GM19193 (cell line): Measurements from ENCODE around the gene SLC25A51.

Experiments
- POLR2A ChIP-seq: IDR thresholded peaks from 4 replicates; pipeline ENCODE4 v1.6.1; 2011; ENCODE audit not compliant: insufficient read depth, insufficient read length; ENCODE audit errors: extremely low read depth

The SLC25A51 gene

DNA sequence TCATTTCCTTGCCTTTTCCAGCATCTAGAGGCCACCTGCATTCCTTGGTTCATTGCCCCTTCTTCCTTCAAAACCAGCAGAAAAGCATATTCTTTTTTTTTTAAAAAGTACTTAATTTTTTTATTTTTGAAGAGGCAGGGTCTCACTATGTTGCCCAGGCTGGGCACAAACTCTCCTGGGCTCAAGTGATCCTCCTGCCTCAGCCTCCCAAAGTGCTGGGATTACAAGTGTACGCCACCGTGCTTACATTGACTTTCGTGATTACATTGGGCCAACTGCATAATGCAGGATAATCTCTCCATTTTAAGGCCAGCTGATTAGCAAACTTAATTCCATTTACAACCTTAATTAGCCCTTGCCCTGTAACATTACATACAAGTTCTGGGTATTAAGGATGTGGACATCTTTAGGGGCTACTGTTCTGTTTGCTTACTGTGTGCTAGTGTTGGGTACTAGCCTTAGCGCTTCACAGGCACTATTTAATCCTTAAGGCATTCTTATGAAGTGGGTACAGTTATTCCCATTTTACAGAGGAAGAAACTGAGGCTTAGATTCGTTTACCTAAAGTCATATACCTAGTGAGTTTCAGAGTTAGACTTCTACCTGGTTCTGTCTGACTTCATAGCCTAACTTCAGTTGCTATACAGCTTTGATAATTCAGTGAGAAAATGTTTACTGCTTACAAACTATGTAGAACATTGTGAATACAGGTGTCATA is 33.7 kb downstream of the SLC25A51 start:
- TF ChIP-seq POLR2A: no peak

DNA sequence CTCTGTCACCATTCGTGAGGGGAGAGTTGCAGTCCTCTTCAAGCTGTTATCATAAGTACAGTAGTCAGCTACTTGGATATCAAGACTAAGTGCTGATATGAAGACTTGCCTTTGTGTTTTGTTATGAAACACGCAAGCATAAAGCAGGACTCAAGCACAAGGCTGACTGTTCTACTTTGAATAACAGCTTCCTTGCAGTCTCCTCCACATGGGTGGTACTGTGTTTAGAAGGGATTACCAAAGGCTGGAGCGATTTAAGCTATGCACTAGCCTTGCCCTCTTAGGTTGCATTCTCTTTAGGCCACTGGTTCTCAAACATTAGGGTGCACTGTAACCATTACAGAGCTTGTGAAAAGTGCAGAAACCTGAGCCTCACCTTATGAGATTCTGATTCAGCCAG is 41.4 kb downstream of the SLC25A51 start:
- TF ChIP-seq POLR2A: no peak

DNA sequence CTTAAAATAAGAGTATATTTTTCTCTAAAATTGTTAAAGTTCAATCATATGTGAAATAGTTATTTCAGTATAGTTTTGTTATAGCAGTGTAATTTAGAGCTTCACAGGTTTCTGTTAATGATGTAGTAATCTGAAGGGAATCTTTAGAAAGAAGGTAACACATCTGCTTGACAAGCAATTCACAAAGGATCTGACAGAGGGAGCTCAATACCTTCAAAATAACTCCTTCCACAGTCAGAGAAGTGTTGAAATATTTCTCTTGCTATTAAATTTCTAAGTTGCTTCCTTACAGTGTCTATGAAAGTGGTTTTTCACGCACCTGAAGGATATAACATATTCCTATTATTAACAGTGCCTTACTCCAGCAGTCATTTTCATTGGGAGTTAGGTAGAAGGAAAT is 44.9 kb downstream of the SLC25A51 start:
- no peak for TF ChIP-seq POLR2A

DNA sequence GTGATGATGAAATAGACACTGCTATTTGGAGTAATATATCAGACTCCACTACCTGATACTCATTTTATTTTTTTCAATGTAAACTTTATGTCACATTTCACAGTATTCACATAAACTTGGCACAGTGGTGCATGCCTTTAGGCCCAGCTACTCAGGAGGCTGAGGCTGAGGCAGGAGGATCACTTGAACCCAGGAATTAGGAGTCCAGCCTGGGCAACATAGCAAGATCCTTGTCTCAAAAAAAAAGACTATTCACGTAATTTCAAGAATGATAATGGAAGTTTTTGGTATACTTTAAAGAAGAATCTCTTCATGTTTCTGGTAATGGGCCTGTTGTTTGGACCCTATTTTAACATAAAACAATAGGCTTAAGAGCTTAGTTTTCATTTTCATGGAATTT is 47.4 kb downstream of the SLC25A51 start:
- no peak for TF ChIP-seq POLR2A

DNA sequence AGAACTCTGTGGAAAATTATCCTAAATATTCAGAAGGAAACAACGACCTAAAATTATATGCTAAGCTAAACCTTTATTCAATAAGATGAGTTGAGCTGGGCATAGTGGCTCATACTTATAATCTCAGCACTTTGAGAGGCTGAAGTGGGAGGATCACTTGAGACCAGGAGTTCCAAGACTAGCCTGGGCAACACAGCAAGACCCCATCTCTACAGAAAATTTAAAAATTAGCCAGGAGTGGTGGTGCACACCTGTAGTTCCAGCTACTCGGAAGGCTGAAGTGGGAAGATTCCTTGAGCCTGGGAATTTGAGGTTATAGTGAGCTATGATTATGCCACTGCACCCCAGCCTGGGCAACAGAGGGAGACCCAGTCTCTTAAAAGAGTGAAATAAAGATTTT is 51.7 kb downstream of the SLC25A51 start:
- TF ChIP-seq POLR2A: no peak

DNA sequence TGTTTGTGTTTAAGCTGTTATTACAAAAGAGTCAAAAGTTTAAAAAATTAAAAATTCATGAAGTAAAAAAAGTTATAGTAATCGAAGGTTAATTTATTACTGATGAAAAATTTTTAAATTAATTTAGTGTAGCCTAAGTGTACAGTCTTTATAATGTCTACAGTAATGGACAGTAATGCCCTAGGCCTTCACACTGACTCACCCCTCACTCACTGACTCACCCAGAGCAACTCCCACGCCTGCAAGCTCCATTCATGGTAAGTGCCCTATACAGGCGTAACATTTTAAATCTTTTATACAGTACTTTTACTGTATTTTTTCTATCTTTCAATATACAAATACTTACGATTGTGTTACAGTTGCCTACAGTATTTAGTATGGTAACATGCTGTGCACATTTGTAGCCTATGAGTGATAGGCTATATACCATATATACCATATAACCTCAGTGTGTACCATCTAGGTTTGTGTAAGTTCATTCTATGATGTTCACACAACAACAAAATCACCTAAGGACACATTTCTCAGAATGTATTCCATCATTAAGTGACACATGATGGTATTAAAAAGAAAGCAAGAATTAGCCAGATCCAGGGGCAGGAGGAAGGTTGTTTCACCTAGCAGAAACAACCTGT is 63.2 kb downstream of the SLC25A51 start:
- TF ChIP-seq POLR2A: no peak

DNA sequence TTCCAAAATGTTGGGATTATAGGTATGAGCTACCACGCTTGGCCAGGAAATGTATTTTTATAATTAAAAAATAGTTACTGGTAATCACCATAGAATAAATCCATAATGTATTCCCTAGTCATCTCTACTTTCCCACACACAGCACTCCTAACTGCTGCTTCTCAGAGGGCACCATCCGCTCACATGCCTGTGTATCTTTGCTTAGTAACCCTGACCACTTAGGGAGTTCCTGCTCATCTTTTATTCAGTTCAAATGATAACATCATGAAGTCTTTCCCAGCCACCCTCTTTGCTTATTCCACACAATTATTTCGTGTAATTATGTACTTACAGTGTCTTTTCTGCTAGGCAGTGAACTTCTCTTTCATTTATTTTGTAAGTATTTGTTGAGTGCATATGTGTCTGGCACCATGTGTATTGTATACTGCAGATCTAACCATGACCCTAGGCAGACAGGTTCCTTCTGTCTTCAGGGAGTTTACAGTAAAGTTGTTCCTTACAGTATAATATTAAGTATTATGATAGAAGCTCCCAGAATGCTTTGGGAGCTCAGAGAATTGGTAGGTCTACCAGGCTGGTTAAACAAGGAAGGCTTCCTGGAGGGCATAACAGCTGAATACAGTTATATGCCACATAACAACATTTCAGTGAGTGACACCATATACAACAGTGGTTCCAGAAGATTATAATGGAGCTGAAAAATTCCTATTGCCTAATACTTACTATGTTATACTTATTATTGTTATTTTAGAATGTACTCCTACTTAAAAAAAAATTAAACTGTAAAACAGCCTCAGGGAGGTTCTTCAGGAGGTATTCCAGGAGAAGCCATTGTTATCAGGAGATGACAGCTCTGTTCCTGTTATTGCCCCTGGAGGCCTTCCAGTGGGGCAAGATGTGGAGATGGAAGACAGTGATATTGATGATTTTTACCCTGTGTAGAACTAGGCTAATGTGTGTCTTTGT is 64.1 kb downstream of the SLC25A51 start:
- no peak for TF ChIP-seq POLR2A
